HepG2 (cell line): ENCODE results near the gene FAM240A. TPM values are rescaled to one million over a fixed set of nuclear protein-coding genes. Genes with fewer than 3 reads are reported as not detected.

ENCODE experiments used
- ATAC-seq: fragments of 200-7000 bp; cut with Tn5 transposase; 3 replicates; pipeline ENCODE4 v1.9.1; 2020; ENCODE audit warnings: mild to moderate bottlenecking, moderate library complexity
- BruUV-seq: library from RNA; stranded (reverse); fragments of 400-500 nt; replicated peaks from 2 replicates; lab custom pipeline; 2021; lab: Mats Ljungman, UMichigan
- CTCF ChIA-PET: fragments of 300-600 bp; formaldehyde crosslinking; extraction: SDS; loops from one replicate; lab custom pipeline; 2021; ENCODE audit warnings: low total read pairs, inconsistent platforms, low intra/inter-chr PET ratio; lab: Yijun Ruan, JAX
- POLR2A ChIA-PET: fragments of 350-600 bp; sonication (Branson Sonifier 250); formaldehyde crosslinking; loops from one replicate; lab custom pipeline; 2020; ENCODE audit warnings: antibody characterized with exemption, inconsistent platforms; lab: Yijun Ruan, JAX
- DNase-seq: peaks from one replicate; pipeline ENCODE4 v3.0.0-alpha.2; 2015; ENCODE audit warnings: low spot score
- FAIRE-seq: peaks from 3 replicates; lab custom pipeline; 2011; peaks lifted over from hg19 to GRCh38; lab: Jason Lieb, UNC
- H2AFZ ChIP-seq: one replicate; pipeline ENCODE4 v1.6.1; 2011; ENCODE audit warnings: low read length, inconsistent platforms
- H3K27ac ChIP-seq: fragments of 300-600 bp; 3 replicates; pipeline ENCODE4 v1.8.0; 2011; ENCODE audit warnings: mixed run types, mild to moderate bottlenecking, mixed read lengths, low read length, inconsistent platforms; ENCODE audit not compliant: insufficient read depth; ENCODE audit errors: extremely low read length
- H3K27me3 ChIP-seq, 2 experiments: fragments of 200-600 bp in 1 of 2; 2 replicates in 1 of 2; 3 replicates in 1 of 2; pipeline versions ENCODE4 v1.6.0 to v1.8.0; 2011; ENCODE audit warnings: low read length in 2 of 2, mild to moderate bottlenecking in 2 of 2, moderate library complexity in 2 of 2, inconsistent platforms in 1 of 2; ENCODE audit not compliant: insufficient read depth in 2 of 2, control insufficient read depth in 1 of 2
- H3K36me3 ChIP-seq, 2 experiments: fragments of 200-600 bp in 1 of 2; replicated peaks in 1 of 2; 2 replicates in 1 of 2; 3 replicates in 1 of 2; pipeline versions ENCODE4 v1.5.1 to v1.8.0; 2011; ENCODE audit warnings: low read length in 2 of 2, inconsistent platforms in 1 of 2; ENCODE audit not compliant: insufficient read depth in 2 of 2, control insufficient read depth in 1 of 2
- H3K4me1 ChIP-seq: 2 replicates; pipeline ENCODE4 v1.5.1; 2012; ENCODE audit warnings: low read length, inconsistent platforms; ENCODE audit not compliant: insufficient read depth
- H3K4me2 ChIP-seq: 2 replicates; pipeline ENCODE4 v1.6.0; 2011; ENCODE audit warnings: low read depth, low read length, inconsistent platforms
- H3K4me3 ChIP-seq, 3 experiments: fragments of 200-600 bp in 1 of 3; sonication (generic), shearing (Covaris generic) in 1 of 3; replicated peaks in 1 of 3; 2 replicates each; pipeline ENCODE4 v1.5.1; 2011 to 2016; ENCODE audit warnings: low read length in 3 of 3, inconsistent platforms in 2 of 3, low read depth in 2 of 3, mild to moderate bottlenecking in 2 of 3, control low read depth in 1 of 3, mixed read lengths in 1 of 3; ENCODE audit not compliant: insufficient read depth in 1 of 3
- H3K79me2 ChIP-seq: one replicate; pipeline ENCODE4 v1.6.1; 2011; ENCODE audit warnings: low read length, inconsistent platforms; ENCODE audit not compliant: insufficient read depth
- H3K9ac ChIP-seq: 2 replicates; pipeline ENCODE4 v1.6.0; 2011; ENCODE audit warnings: mild to moderate bottlenecking, low read depth, low read length, inconsistent platforms; ENCODE audit not compliant: insufficient read depth
- H3K9me3 ChIP-seq: 2 replicates; pipeline ENCODE4 v1.5.1; 2012; ENCODE audit warnings: mild to moderate bottlenecking, low read length
- H4K20me1 ChIP-seq: 2 replicates; pipeline ENCODE4 v1.6.0; 2011; ENCODE audit warnings: inconsistent platforms, mild to moderate bottlenecking, low read length, moderate library complexity; ENCODE audit not compliant: insufficient read depth
- ARNTL ChIP-seq: sonication (generic); formaldehyde crosslinking; IDR thresholded peaks from 2 replicates; pipeline ENCODE4 v1.4.0; 2020; ENCODE audit warnings: mild to moderate bottlenecking, missing genetic modification reagents
- HOXA3 ChIP-seq: sonication (generic); formaldehyde crosslinking; IDR thresholded peaks from 2 replicates; pipeline ENCODE4 v1.5.0; 2020; ENCODE audit warnings: missing genetic modification reagents
- PCBP2 ChIP-seq: fragments of 200-400 bp; formaldehyde crosslinking; optimal IDR thresholded peaks from 2 replicates; pipeline ENCODE3; 2018; ENCODE audit warnings: low read length, low read depth; ENCODE audit not compliant: poor library complexity, severe bottlenecking
- RAD21 ChIP-seq: fragments of 450-650 bp; formaldehyde crosslinking; IDR thresholded peaks from 2 replicates; pipeline ENCODE4 v1.5.0; 2020; ENCODE audit warnings: mild to moderate bottlenecking
- STAG1 ChIP-seq: sonication (generic); formaldehyde crosslinking; IDR thresholded peaks from 2 replicates; pipeline ENCODE4 v1.4.0; 2020; ENCODE audit warnings: missing genetic modification reagents
- WGBS: methylation state at CpG from one replicate; pipeline ENCODE4 v1.1.6; 2017; ENCODE audit warnings: low lambda C conversion rate; 5-methylcytosine and 5-hydroxymethylcytosine counted together
- in situ Hi-C: cut with HindIII; loops from 2 replicates; pipeline ENCODE4 v1.10.0; 2017; ENCODE audit warnings: low pct_unique_long_range_greater_than_20kb; ENCODE audit not compliant: extremely low pct_ligation_motif_present
- intact Hi-C: fragments of 100-400 bp; cut with micrococcal nuclease; formaldehyde crosslinking; loops from one replicate; pipeline ENCODE4 v1.10.0; 2022; ENCODE audit not compliant: unreplicated experiment
- polyA plus RNA-seq, 8 experiments: library from polyadenylated mRNA; depleted of rRNA in 3 of 8; stranded (reverse) in 7 of 8; unstranded in 1 of 8; fragments of >200 nt; fragmentation: Illumina TruSeq in 4 of 8; extraction: Trizol in 4 of 8; gene quantifications; 2 replicates each; pipeline versions ENCODE4 v1.2.1 to v1.2.3, GENCODE V29; 2011 to 2016; ENCODE audit warnings: low read depth in 4 of 8, missing spikeins in 1 of 8, mixed read lengths in 1 of 8; ENCODE audit not compliant: insufficient read depth in 1 of 8
- total RNA-seq, 5 experiments: library from RNA; depleted of rRNA; stranded (reverse); fragments of >200 nt; fragmentation: Illumina TruSeq; extraction: Trizol; gene quantifications; 2 replicates each; pipeline ENCODE4 v1.2.3, GENCODE V29; 2016; ENCODE audit warnings: low read depth in 1 of 5
- TF ChIP-seq, protein P1 (sequence below): sonication (generic); formaldehyde crosslinking; IDR thresholded peaks from 2 replicates; pipeline ENCODE4 v1.5.0; 2020; ENCODE audit warnings: mild to moderate bottlenecking, missing genetic modification reagents, moderate library complexity
- TF ChIP-seq, protein P2 (sequence below): sonication (generic); formaldehyde crosslinking; IDR thresholded peaks from 2 replicates; pipeline ENCODE4 v1.4.0; 2020; ENCODE audit warnings: missing genetic modification reagents
- TF ChIP-seq, protein P3 (sequence below): sonication (generic); formaldehyde crosslinking; IDR thresholded peaks from 2 replicates; pipeline ENCODE4 v1.9.0; 2021; ENCODE audit warnings: missing genetic modification reagents, mild to moderate bottlenecking, borderline replicate concordance

FAM240A gene
- total and polyA plus RNA-seq, 2 of the 13 experiments (the other 11 are each of a cell fraction or from before 2014, with no cell fraction given): not detected

DNA sequence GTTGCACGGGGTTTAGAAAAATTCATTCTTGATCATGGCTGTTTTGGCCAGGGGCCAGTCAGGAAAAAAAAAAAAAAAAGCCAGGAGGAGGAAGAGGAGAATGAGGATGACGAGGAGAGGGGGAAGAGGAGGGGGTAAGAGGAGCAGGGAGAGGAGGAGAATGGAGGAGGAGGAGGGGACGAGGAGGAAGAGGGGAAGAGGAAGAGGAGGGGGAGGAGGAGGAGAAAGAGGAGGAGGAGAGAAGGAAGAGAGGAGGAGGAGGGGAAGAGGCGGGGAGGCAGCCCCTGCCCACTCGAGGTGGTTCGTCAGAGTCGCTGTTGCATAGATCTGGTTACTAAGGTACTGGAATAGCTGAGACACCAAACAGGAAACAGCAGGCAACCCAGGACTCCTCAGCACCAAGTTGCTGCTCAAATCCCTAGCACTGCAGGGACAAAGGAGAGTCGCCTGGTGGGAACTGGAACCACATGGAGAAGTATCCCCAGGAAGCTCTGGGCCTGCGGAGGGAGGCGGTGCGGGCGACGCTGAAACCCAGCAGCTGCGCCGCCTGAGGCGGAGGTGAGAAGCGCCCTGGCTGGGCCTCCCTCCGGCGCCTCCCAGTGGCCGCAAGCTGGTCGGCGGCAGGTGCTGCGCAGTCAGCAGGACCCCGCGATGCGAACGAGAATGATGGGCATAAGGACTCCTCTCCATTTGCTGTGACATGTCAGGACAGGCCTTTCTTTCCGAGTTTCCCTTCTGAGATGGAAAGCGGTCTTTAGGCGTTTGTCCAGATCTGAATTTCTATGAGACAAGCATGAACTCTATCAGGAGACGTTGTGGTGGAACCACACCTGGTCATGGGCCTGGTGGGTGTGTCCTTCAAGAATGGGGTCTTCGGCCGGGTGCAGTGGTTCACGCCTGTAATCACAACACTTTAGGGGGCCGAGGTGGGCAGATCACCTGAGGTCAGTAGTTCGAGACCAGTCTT is 17.5 kb downstream of the FAM240A start:
- DNase-seq (no peak), ATAC-seq (peak; percentile 57), FAIRE-seq (no peak)
- Histone ChIP-seq H2AFZ (no peak overlapping the region), H3K4me2 (no peak overlapping the region), H3K36me3 (no peaks in the 10 kb centered on the region), H3K9me3 (no peaks in the 10 kb centered on the region), H3K9ac (no peak overlapping the region), H3K79me2 (no peaks in the 10 kb centered on the region), H3K27me3 (no peaks in the 10 kb centered on the region; a peak in 1 of 5 replicates), H4K20me1 (no peaks in the 10 kb centered on the region), H3K4me3 (no peak overlapping the region), H3K27ac (no peak overlapping the region), H3K4me1 (peaks cover 7% of the 10 kb centered on the region)
- in situ Hi-C loops: no loop called here
- ChIA-PET POLR2A (interaction anchor here (1.1 kb wide), 1 partner anchor 71 kb away, joined by 3 read pairs; no protein-coding TSS in a partner anchor), CTCF (interaction anchor here (1.6 kb wide), 1 partner anchor 142 kb away, joined by 9 read pairs; no protein-coding TSS in a partner anchor)
- 80% methylated on average over 36 of the region's 36 CpGs for WGBS
- TF ChIP-seq, protein P1, sequence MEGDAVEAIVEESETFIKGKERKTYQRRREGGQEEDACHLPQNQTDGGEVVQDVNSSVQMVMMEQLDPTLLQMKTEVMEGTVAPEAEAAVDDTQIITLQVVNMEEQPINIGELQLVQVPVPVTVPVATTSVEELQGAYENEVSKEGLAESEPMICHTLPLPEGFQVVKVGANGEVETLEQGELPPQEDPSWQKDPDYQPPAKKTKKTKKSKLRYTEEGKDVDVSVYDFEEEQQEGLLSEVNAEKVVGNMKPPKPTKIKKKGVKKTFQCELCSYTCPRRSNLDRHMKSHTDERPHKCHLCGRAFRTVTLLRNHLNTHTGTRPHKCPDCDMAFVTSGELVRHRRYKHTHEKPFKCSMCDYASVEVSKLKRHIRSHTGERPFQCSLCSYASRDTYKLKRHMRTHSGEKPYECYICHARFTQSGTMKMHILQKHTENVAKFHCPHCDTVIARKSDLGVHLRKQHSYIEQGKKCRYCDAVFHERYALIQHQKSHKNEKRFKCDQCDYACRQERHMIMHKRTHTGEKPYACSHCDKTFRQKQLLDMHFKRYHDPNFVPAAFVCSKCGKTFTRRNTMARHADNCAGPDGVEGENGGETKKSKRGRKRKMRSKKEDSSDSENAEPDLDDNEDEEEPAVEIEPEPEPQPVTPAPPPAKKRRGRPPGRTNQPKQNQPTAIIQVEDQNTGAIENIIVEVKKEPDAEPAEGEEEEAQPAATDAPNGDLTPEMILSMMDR (CRISPR knock-in tag): peak; percentile 48
- TF ChIP-seq, protein P2, sequence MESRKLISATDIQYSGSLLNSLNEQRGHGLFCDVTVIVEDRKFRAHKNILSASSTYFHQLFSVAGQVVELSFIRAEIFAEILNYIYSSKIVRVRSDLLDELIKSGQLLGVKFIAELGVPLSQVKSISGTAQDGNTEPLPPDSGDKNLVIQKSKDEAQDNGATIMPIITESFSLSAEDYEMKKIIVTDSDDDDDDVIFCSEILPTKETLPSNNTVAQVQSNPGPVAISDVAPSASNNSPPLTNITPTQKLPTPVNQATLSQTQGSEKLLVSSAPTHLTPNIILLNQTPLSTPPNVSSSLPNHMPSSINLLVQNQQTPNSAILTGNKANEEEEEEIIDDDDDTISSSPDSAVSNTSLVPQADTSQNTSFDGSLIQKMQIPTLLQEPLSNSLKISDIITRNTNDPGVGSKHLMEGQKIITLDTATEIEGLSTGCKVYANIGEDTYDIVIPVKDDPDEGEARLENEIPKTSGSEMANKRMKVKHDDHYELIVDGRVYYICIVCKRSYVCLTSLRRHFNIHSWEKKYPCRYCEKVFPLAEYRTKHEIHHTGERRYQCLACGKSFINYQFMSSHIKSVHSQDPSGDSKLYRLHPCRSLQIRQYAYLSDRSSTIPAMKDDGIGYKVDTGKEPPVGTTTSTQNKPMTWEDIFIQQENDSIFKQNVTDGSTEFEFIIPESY (CRISPR knock-in tag): peak; percentile 99
- TF ChIP-seq STAG1 (CRISPR knock-in tag) (peak; percentile 25; the same call in 1 of the 2 replicates), PCBP2 (peak; percentile 75), ARNTL (CRISPR knock-in tag) (no peak), HOXA3 (CRISPR knock-in tag) (peak; percentile 56), RAD21 (CRISPR knock-in tag) (peak; percentile 52)
- TF ChIP-seq, protein P3, sequence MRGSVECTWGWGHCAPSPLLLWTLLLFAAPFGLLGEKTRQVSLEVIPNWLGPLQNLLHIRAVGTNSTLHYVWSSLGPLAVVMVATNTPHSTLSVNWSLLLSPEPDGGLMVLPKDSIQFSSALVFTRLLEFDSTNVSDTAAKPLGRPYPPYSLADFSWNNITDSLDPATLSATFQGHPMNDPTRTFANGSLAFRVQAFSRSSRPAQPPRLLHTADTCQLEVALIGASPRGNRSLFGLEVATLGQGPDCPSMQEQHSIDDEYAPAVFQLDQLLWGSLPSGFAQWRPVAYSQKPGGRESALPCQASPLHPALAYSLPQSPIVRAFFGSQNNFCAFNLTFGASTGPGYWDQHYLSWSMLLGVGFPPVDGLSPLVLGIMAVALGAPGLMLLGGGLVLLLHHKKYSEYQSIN: no peak
- no TSS peak for BruUV-seq
- intact Hi-C loops: no loop called here
